Ascending aorta (tissue), 2 donors: ENCODE results near the gene ST6GALNAC3. TPM values are rescaled to one million over a fixed set of nuclear protein-coding genes. Genes with fewer than 3 reads are reported as not detected.

Experiments used
- DNase-seq, 2 donors: peaks; one replicate each; pipeline ENCODE4 v3.0.0-alpha.2; 2019; ENCODE audit warnings: low spot score in 2 of 2
- H3K27ac ChIP-seq, 2 donors: fragments of 200-600 bp; sonication (generic); one replicate each; pipeline ENCODE4 v1.5.1; 2016 to 2017; ENCODE audit warnings: mild to moderate bottlenecking in 1 of 2
- H3K27me3 ChIP-seq: fragments of 200-600 bp; sonication (generic); one replicate; pipeline ENCODE4 v1.5.1; 2017
- H3K36me3 ChIP-seq, 2 donors: fragments of 200-600 bp; sonication (generic); one replicate each; pipeline ENCODE4 v1.5.1; 2016
- H3K4me1 ChIP-seq, 2 donors: fragments of 200-600 bp; sonication (generic); one replicate each; pipeline ENCODE4 v1.5.1; 2016 to 2017; ENCODE audit warnings: mild to moderate bottlenecking in 1 of 2
- H3K4me3 ChIP-seq, 2 donors: fragments of 200-600 bp; sonication (generic); one replicate each; pipeline ENCODE4 v1.5.1; 2016 to 2017; ENCODE audit warnings: mild to moderate bottlenecking in 1 of 2
- H3K9me3 ChIP-seq, 2 donors: fragments of 200-600 bp; sonication (generic); one replicate each; pipeline ENCODE4 v1.5.1; 2016
- CTCF ChIP-seq, 3 experiments: fragments of 200-600 bp in 2 of 3; fragments of 450-650 bp in 1 of 3; sonication (generic) in 2 of 3; IDR thresholded peaks; one replicate each; pipeline ENCODE4 v1.5.1; 2016 to 2019; ENCODE audit warnings: antibody characterized with exemption in 3 of 3, mild to moderate bottlenecking in 1 of 3, moderate library complexity in 1 of 3
- intact Hi-C: fragments of 100-400 bp; cut with DNase I; formaldehyde crosslinking; loops from one replicate; pipeline ENCODE4 v1.15.1; 2023
- total RNA-seq: library from RNA; depleted of rRNA; stranded (reverse); fragments of >200 nt; gene quantifications from one replicate; pipeline ENCODE4 v1.1.0, GENCODE V29; 2016

The ST6GALNAC3 gene
- total RNA-seq, 1 donor from 2014 or later = 34.5 TPM

GRCh38 chr1:76070538-76070937 is 4.0 kb upstream of the ST6GALNAC3 start:
- H3K27ac ChIP-seq = no peak overlapping the region
- no peaks in the 10 kb centered on the region for H3K9me3 ChIP-seq
- intact Hi-C loops = loop anchor here (5.0 to 10.0 kb wide), 6 partner anchors 286 to 1762 kb away; partner anchors contain the start of genes ACADM, PIGK, RABGGTB and ZZZ3
- H3K4me3 ChIP-seq = no peak overlapping the region
- peaks cover 0 to 11% of the 10 kb centered on the region in 2 donors for H3K4me1 ChIP-seq
- no peak for TF ChIP-seq CTCF (IDR thresholded peaks at IDR 0.05)
- DNase-seq = no peak
- no peaks in the 10 kb centered on the region for H3K27me3 ChIP-seq
- no peaks in the 10 kb centered on the region for H3K36me3 ChIP-seq

GRCh38 chr1:76073481-76073880 is 1.1 kb upstream of the ST6GALNAC3 start:
- H3K4me1 ChIP-seq = peaks cover 0 to 8% of the 10 kb centered on the region in 2 donors
- H3K4me3 ChIP-seq = no peak overlapping the region
- H3K27me3 ChIP-seq = no peaks in the 10 kb centered on the region
- intact Hi-C loops = loop anchor here (5.0 to 10.0 kb wide), 6 partner anchors 289 to 1759 kb away; partner anchors contain the start of genes ACADM, PIGK, RABGGTB and ZZZ3
- no peak for TF ChIP-seq CTCF (IDR thresholded peaks at IDR 0.05)
- H3K9me3 ChIP-seq = no peaks in the 10 kb centered on the region
- no peak for DNase-seq
- no peaks in the 10 kb centered on the region for H3K36me3 ChIP-seq
- H3K27ac ChIP-seq = no peak overlapping the region

GRCh38 chr1:76075188-76075489 is 593 bp downstream of the ST6GALNAC3 start:
- H3K9me3 ChIP-seq = no peaks in the 10 kb centered on the region
- H3K27ac ChIP-seq = peak overlapping the region; percentile 58 to 76
- no peak for DNase-seq

GRCh38 chr1:76075877-76076276 is 1.3 kb downstream of the ST6GALNAC3 start:
- DNase-seq = no peak
- peak overlapping the region in 1 of 2 donors; percentile 76 for H3K27ac ChIP-seq

More at GRCh38 chr1:76075188-76075489, 593 bp downstream of the ST6GALNAC3 start:
- Histone ChIP-seq H3K4me3 (peak overlapping the region; percentile 58 to 74), H3K27me3 (no peaks in the 10 kb centered on the region), H3K4me1 (peaks cover 0 to 8% of the 10 kb centered on the region in 2 donors), H3K36me3 (no peaks in the 10 kb centered on the region)
- TF ChIP-seq CTCF (IDR thresholded peaks at IDR 0.05) = no peak
- intact Hi-C loops = loop anchor here (10.0 kb wide), 4 partner anchors 290 to 1610 kb away; partner anchors contain the start of genes ACADM, RABGGTB and ZZZ3

GRCh38 chr1:76079475-76080227 is 5.1 kb downstream of the ST6GALNAC3 start:
- H3K27me3 ChIP-seq = no peaks in the 10 kb centered on the region
- H3K27ac ChIP-seq = no peak overlapping the region
- H3K36me3 ChIP-seq = no peaks in the 10 kb centered on the region
- no peaks in the 10 kb centered on the region for H3K9me3 ChIP-seq
- intact Hi-C loops = loop anchor here (10.0 kb wide), 4 partner anchors 295 to 1605 kb away; partner anchors contain the start of genes ACADM, RABGGTB and ZZZ3
- no peak for DNase-seq
- TF ChIP-seq CTCF (IDR thresholded peaks at IDR 0.05) = no peak
- H3K4me3 ChIP-seq = no peak overlapping the region
- H3K4me1 ChIP-seq = peaks cover 0 to 3% of the 10 kb centered on the region in 2 donors

More at GRCh38 chr1:76075877-76076276, 1.3 kb downstream of the ST6GALNAC3 start:
- Histone ChIP-seq H3K4me3 (peak overlapping the region in 1 of 2 donors; percentile 58), H3K9me3 (no peaks in the 10 kb centered on the region), H3K36me3 (no peaks in the 10 kb centered on the region), H3K27me3 (no peaks in the 10 kb centered on the region), H3K4me1 (peaks cover 0 to 8% of the 10 kb centered on the region in 2 donors)
- intact Hi-C loops = loop anchor here (10.0 kb wide), 4 partner anchors 291 to 1609 kb away; partner anchors contain the start of genes ACADM, RABGGTB and ZZZ3
- TF ChIP-seq CTCF (IDR thresholded peaks at IDR 0.05) = no peak
